Esophagus muscularis mucosa (tissue), 4 donors: ENCODE measurements around the gene ARHGAP8. TPM values are rescaled to one million over a fixed set of nuclear protein-coding genes. Genes with fewer than 3 reads are reported as not detected.

ENCODE experiments used
- DNase-seq: peaks from one replicate; pipeline ENCODE4 v3.0.0-alpha.2; 2017; ENCODE audit errors: extremely low spot score
- H3K27ac ChIP-seq, 4 donors: fragments of 200-600 bp; sonication (generic); replicated peaks in 1 of 4; 1 replicate in 3 of 4; 2 replicates in 1 of 4; pipeline ENCODE4 v1.5.1; 2016 to 2019; ENCODE audit warnings: mild to moderate bottlenecking in 1 of 4
- H3K27me3 ChIP-seq, 4 donors: fragments of 200-600 bp; sonication (generic); one replicate each; pipeline versions ENCODE4 v1.5.1 to v1.6.0; 2016 to 2019
- H3K36me3 ChIP-seq, 4 donors: fragments of 200-600 bp; sonication (generic); one replicate each; pipeline ENCODE4 v1.5.1; 2016 to 2019
- H3K4me1 ChIP-seq, 4 donors: fragments of 200-600 bp; sonication (generic); one replicate each; pipeline ENCODE4 v1.5.1; 2016 to 2019
- H3K4me3 ChIP-seq, 4 donors: fragments of 200-600 bp; sonication (generic); 1 replicate in 2 of 4; 2 replicates in 2 of 4; pipeline ENCODE4 v1.5.1; 2016 to 2019; ENCODE audit warnings: mild to moderate bottlenecking in 4 of 4, moderate library complexity in 1 of 4
- H3K9me3 ChIP-seq, 4 donors: fragments of 200-600 bp; sonication (generic); 1 replicate in 3 of 4; 2 replicates in 1 of 4; pipeline ENCODE4 v1.5.1; 2016 to 2019
- CTCF ChIP-seq, 3 experiments: fragments of 200-600 bp in 2 of 3; fragments of 450-650 bp in 1 of 3; sonication (generic) in 2 of 3; IDR thresholded peaks; one replicate each; pipeline ENCODE4 v1.5.1; 2017 to 2019; ENCODE audit warnings: antibody characterized with exemption in 3 of 3, mild to moderate bottlenecking in 2 of 3, moderate library complexity in 1 of 3
- EP300 ChIP-seq: sonication (generic); formaldehyde crosslinking; IDR thresholded peaks from one replicate; pipeline ENCODE4 v1.6.1; 2017; ENCODE audit warnings: antibody characterized with exemption
- POLR2A ChIP-seq: fragments of 450-650 bp; IDR thresholded peaks from one replicate; pipeline ENCODE4 v1.6.1; 2017; ENCODE audit warnings: antibody characterized with exemption, moderate library complexity, mild to moderate bottlenecking, low read depth
- POLR2AphosphoS5 ChIP-seq, 2 donors: sonication (generic); formaldehyde crosslinking; IDR thresholded peaks; one replicate each; pipeline ENCODE4 v1.6.1; 2017; ENCODE audit warnings: antibody characterized with exemption in 2 of 2
- WGBS: methylation state at CpG from one replicate; pipeline ENCODE4 v1.1.5; 2018; 5-methylcytosine and 5-hydroxymethylcytosine counted together
- intact Hi-C: fragments of 100-400 bp; cut with DNase I; formaldehyde crosslinking; loops from one replicate; pipeline ENCODE4 v1.15.1; 2023
- total RNA-seq, 4 donors: library from RNA; depleted of rRNA; stranded (reverse); fragments of >200 nt; gene quantifications; one replicate each; pipeline versions ENCODE4 v1.1.0 to v1.2.1, GENCODE V29; 2016

ARHGAP8 gene
- total RNA-seq, 4 donors from 2014 or later: 0.33 to 0.58 TPM; not detected in 2

GRCh38 chr22:44839061-44839460, 86.7 kb downstream of the ARHGAP8 start:
- Histone ChIP-seq H3K27me3 (peaks cover 0 to 52% (median 0%) of the 10 kb centered on the region in 4 donors), H3K36me3 (no peaks in the 10 kb centered on the region), H3K27ac (no peak overlapping the region), H3K4me3 (no peak overlapping the region), H3K9me3 (peaks cover 0 to 25% (median 23%) of the 10 kb centered on the region in 4 donors), H3K4me1 (peaks cover 0 to 7% (median 0%) of the 10 kb centered on the region in 4 donors)
- TF ChIP-seq POLR2AphosphoS5 (IDR thresholded peaks at IDR 0.05) (no peak), POLR2A (no peak), CTCF (IDR thresholded peaks at IDR 0.05) (no peak), EP300 (no peak)
- DNase-seq: no peak
- intact Hi-C loops: no loop called here
- 56% methylated on average over 7 of the region's 7 CpGs for WGBS

- H3K9me3 ChIP-seq: peaks cover 0 to 26% (median 20%) of the 10 kb centered on the region in 4 donors
- H3K36me3 ChIP-seq: no peaks in the 10 kb centered on the region
- H3K27ac ChIP-seq: no peak overlapping the region
- 86% methylated on average over 13 of the region's 13 CpGs for WGBS
- peaks cover 0 to 7% (median 0%) of the 10 kb centered on the region in 4 donors for H3K4me1 ChIP-seq
- H3K27me3 ChIP-seq: peaks cover 0 to 52% (median 0%) of the 10 kb centered on the region in 4 donors
- TF ChIP-seq EP300: no peak
- TF ChIP-seq CTCF (IDR thresholded peaks at IDR 0.05): no peak
- TF ChIP-seq POLR2AphosphoS5 (IDR thresholded peaks at IDR 0.05): no peak
- TF ChIP-seq POLR2A: no peak
- intact Hi-C loops: no loop called here
- no peak overlapping the region for H3K4me3 ChIP-seq
- no peak for DNase-seq
Observed at GRCh38 chr22:44839721-44840120, 87.3 kb downstream of the ARHGAP8 start.

GRCh38 chr22:44840611-44841322, 88.4 kb downstream of the ARHGAP8 start:
- intact Hi-C loops: no loop called here
- no peak overlapping the region for H3K4me3 ChIP-seq
- 87% methylated on average over 21 of the region's 30 CpGs for WGBS
- no peaks in the 10 kb centered on the region for H3K36me3 ChIP-seq
- peaks cover 0 to 18% (median 10%) of the 10 kb centered on the region in 4 donors for H3K9me3 ChIP-seq
- H3K4me1 ChIP-seq: peaks cover 0 to 7% (median 0%) of the 10 kb centered on the region in 4 donors
- peaks cover 0 to 57% (median 0%) of the 10 kb centered on the region in 4 donors for H3K27me3 ChIP-seq
- H3K27ac ChIP-seq: no peak overlapping the region
- TF ChIP-seq CTCF (IDR thresholded peaks at IDR 0.05) (no peak), EP300 (no peak), POLR2AphosphoS5 (IDR thresholded peaks at IDR 0.05) (no peak), POLR2A (no peak)
- DNase-seq: no peak

GRCh38 chr22:44842417-44842816, 90.0 kb downstream of the ARHGAP8 start:
- Histone ChIP-seq H3K36me3 (no peaks in the 10 kb centered on the region), H3K27ac (no peak overlapping the region), H3K4me3 (no peak overlapping the region), H3K4me1 (peaks cover 0 to 7% (median 0%) of the 10 kb centered on the region in 4 donors), H3K9me3 (peaks cover 0 to 15% (median 6%) of the 10 kb centered on the region in 4 donors), H3K27me3 (peaks cover 0 to 49% (median 0%) of the 10 kb centered on the region in 4 donors)
- no peak for DNase-seq
- TF ChIP-seq EP300 (no peak), POLR2AphosphoS5 (IDR thresholded peaks at IDR 0.05) (no peak), CTCF (IDR thresholded peaks at IDR 0.05) (no peak), POLR2A (no peak)
- intact Hi-C loops: no loop called here
- 75% methylated on average over 7 of the region's 7 CpGs for WGBS
